ENCODE data around the gene KCNC1.

Gene KCNC1

DNA sequence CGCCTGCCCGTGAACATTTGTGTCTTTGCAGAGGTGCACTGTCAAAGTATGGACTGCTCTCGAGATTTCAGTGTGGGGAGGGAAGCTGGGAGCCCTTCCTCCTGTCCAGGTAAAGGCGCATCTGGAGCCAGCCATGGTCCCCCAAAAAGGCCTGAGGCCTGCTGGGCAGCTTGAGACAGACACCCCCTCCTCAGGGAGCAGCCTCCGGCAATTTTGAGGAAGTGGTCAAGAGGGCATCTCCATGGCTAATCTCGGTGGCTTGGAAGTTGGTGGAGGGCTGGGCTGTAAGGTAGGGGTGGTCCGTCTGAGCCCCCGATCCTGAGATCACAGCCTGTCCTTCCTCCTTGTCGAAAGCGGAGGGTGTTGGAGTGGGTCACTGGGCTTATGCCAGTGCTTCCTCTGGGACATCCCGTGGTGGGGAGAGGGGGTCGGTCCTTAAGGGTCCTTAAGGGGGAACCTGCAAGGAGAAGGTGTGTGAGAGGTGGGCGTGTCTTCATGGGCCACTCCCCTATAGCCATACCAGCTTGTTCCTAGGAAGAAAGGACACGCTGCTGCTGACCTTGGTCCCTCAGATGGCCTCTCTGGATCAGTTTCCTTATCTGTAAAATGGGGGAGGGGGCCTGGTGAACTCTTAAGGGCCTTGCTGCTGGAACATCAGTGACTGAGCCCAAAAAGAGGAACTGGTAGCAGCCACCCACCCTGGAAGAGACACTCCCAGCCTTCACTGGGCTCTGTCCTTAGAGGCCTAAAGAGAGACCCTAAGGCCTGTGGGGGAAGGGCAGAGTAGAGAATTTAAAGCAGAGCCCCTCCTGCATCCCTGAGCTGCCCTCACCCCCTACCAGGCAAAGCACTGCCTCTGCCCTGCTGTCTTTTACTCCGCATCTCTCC lies 2.6 kb downstream of the KCNC1 start:
- DNase-seq (ENCODE audit: low read depth in 1 of 2, low spot score in 1 of 2) = no peak

DNA sequence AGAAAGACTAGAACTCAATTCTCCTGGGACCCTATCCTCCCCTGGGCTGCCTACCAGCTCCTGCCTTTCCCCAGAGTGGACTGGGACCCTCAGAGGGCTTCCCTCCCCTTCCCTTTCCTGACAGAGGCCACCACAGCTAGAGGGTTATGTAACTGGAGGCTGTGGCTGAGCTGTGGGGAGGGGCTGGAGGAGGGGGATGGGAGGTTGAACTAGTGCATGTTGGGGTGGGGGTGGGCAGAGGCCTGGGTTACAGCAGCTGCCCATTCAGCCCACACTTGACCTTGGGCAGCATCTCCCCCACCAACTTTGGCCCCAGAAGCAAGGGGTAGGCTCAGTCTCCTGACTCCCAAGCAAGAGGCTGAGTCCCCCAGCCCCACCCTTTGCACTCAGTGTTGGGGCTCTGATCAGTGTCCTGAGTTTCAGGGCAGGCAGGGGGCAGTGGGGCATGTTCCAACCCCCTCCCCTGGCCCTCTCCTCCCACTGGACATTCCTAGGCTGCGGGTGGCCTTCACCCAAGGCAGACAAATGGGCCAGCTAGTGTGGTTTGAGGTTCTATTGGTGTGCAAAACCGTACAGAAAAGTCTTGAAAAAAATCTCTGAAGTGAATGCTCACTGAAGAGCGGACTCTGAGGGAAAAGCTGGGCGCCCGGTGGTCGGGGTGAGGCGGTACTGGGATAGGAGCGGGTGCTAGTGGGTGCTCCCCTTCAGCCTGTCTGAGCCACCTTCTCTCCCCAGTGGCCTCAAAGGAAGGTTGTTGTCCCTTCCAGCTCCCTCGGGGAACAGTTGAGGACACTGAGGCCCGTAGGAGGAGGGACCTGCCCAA lies 3.8 kb downstream of the KCNC1 start:
- no peak for DNase-seq (ENCODE audit: low read depth in 1 of 2, low spot score in 1 of 2)

GRCh38 chr11:17739945-17740338 lies 5.4 kb downstream of the KCNC1 start:
- DNase-seq (ENCODE audit: low read depth in 1 of 2, low spot score in 1 of 2) = no peak

DNA sequence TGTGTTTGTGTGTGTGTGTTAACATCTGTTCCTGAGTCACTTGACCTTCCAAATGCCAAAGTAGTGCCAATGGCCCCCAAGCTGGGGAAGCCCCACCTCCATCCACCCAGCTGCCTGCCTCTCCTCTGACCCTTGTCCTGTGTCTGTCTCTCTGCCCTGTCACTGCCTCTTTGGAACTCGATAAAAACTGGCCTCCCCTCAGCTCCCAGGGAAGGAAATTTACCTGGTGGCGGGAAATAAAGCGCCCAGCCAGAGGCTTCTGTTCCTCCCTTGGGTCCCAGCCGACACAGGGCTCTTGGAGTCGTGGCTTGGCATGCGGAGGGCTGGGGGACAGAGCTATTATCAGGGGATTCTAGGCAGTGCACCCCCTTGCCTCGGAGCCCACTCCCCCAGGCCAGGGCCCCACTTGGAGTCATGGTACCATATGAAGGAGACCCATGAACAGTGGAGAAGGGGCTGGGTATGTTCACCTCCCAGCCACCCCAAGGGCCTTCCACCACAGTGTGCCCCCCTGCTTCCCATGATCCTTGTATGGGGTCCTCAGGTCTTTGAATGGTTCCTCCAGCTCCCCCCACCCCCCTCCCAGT lies 6.2 kb downstream of the KCNC1 start:
- no peak for DNase-seq (ENCODE audit: low read depth in 1 of 2, low spot score in 1 of 2)

DNA sequence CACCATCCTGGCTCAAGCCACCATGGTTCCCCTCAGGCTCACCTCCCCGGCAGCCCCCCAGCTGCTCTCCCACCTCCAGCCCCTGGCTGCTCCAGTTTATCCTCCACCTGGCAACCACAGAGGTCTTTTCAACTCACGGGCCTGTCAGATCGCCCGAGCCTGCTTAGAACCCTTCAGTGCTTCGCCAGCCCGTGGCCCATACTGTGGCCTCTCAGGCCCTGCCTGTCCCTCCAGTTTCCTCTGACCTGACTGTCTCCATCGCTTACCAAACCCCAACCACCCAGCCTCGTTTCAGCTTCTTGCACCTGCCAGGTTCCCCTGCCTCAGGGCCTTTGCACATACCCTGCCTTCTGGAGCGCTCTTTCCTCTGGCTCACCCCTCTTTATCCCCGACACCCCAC lies 6.9 kb downstream of the KCNC1 start:
- DNase-seq (ENCODE audit: low read depth in 1 of 2, low spot score in 1 of 2) = no peak

DNA sequence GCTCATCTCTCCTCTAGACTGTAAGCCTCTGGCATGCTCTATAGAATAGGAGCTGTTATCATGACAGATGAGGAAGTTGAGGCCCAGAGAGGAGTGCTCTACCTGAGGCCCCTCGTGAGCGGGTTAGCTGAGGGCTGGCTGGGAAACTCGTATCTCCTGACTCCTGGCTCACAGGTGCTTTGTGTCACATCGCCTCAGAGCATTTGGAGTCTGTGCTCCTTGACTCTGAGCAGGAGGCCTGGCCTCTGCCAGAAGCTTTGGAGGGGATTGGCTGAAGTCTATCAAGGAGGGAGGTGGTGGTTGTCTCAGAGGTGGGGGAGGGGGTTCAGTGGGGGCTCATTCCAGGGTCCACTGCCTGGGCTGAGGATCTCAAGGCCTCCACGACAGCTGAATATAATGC lies 7.4 kb downstream of the KCNC1 start:
- DNase-seq (ENCODE audit: low read depth in 1 of 2, low spot score in 1 of 2) = no peak

- DNase-seq (ENCODE audit: low read depth in 1 of 2, low spot score in 1 of 2) = no peak
Measured at GRCh38 chr11:17743026-17743807, 8.6 kb downstream of the KCNC1 start.

- no peak for DNase-seq (ENCODE audit: low read depth in 1 of 2, low spot score in 1 of 2)
Measured at GRCh38 chr11:17743808-17744119, 9.2 kb downstream of the KCNC1 start.

- no peak for DNase-seq (ENCODE audit: low read depth in 1 of 2, low spot score in 1 of 2)
Measured at GRCh38 chr11:17744151-17744940, 9.8 kb downstream of the KCNC1 start.

DNA sequence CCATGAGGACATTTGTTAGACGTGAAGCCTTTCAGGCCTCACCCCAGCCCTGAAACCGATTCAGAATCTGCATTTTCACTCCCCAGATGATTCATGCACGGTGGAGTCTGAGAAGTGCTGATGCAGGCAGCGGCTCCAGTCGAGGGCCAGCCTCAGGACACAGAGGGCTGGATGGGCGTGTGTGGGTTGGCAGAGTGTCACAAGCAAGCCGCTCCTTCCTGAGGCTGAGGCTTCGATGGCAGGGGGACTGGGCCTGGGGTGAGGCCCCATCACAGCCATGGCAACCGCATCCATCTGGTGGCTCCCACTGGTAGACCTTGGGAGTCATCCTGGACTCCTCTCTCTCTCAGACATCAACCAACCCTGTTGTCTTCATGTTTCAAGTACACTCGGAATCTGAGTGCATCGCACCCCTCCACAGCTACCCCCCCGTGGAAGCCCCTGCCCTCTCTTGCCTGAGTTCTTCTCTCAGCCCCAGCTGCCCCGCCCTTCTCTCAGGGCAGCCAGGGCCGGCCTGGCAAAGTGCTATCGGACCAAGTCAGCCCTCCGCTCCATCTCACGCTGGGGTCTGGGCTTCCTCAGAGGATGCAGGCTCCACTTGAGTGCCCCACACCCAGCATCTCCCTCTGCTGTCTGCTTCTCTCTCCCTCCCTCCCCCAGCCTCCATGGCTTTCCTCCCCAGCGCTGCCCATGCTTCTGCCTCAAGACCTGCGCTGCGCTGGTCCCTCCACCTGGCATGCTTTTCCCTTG lies 10.6 kb downstream of the KCNC1 start:
- no peak for DNase-seq (ENCODE audit: low read depth in 1 of 2, low spot score in 1 of 2)

DNA sequence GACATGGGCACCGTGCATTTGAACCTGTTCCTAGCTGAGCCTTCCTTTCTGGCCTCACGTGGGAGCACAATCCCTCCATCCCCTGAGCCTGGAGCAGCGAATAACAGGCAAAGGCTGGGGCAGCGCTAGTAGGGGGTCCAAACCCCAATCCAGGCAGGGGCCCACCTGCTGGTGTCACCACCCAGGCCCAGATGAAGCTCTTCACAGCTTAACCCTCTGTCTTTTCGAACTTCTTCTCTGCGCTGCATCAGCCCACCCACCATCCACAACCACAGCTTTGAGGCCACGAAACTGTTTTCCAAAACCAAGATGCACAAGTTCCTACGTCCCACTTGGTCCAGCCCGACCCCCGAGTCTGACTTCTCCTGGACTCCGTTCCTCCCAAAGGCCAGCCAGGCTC lies 11.5 kb downstream of the KCNC1 start:
- DNase-seq (ENCODE audit: low read depth in 1 of 2, low spot score in 1 of 2) = no peak

DNA sequence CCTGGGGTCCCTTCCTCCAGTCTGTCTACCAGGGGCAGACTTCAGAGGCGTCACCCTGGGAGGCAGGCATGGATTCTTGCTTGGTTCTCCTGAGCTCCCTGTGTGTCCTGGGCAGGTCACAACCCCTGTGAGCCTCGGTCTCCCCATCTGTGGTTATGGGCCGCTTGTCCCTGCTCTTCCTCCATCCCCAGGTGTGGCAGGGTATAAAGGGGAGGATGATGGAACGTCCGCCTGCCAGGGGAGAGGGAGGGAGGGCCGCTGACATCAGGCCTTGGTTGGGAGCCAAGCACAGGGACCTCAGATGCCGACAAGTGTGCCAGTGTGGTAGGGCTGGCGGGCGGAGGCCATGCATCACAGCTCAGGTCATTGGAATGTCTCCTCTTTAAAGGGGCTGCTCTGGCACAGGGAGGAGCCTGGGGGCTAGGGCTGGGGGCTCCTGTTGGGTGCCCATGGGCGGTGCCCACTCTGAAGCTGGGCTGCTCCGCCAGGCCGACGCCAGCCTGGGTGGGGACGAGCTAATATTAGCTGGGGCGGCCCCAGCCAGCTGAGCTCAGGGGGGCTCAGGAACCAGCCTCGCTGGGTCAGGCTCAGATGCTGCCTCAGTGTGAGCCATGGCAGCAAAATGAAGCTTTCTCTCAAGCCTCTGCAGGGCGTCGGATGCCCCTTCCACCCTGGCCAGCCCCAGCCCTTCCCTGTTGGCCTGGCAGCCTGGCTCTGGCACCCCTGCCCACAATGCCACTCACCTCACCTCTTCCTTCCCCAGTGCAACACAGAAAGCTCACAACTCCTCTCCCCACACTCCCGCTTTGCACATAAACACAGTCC lies 12.8 kb downstream of the KCNC1 start:
- DNase-seq (ENCODE audit: low read depth in 1 of 2, low spot score in 1 of 2) = no peak

DNA sequence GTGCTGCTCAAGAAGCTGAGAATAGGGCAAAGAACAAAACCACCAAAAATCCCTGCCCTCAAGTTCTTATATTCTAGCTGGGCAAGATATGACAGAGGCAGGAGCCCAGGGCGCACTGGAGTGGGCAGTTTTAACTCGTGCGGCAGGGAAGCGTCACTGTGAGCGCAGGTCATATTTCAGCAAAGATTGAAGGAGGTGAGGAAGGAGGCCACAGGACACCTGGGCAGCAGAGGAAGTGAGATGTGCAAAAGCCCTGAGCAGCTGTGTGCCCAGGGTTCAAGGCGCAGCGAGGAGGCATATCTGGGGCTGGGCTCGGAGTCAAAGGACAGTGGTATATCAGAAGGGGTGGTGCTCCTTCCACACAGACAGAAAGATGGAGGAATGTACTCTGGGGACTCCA lies 13.5 kb downstream of the KCNC1 start:
- DNase-seq (ENCODE audit: low read depth in 1 of 2, low spot score in 1 of 2) = no peak

DNA sequence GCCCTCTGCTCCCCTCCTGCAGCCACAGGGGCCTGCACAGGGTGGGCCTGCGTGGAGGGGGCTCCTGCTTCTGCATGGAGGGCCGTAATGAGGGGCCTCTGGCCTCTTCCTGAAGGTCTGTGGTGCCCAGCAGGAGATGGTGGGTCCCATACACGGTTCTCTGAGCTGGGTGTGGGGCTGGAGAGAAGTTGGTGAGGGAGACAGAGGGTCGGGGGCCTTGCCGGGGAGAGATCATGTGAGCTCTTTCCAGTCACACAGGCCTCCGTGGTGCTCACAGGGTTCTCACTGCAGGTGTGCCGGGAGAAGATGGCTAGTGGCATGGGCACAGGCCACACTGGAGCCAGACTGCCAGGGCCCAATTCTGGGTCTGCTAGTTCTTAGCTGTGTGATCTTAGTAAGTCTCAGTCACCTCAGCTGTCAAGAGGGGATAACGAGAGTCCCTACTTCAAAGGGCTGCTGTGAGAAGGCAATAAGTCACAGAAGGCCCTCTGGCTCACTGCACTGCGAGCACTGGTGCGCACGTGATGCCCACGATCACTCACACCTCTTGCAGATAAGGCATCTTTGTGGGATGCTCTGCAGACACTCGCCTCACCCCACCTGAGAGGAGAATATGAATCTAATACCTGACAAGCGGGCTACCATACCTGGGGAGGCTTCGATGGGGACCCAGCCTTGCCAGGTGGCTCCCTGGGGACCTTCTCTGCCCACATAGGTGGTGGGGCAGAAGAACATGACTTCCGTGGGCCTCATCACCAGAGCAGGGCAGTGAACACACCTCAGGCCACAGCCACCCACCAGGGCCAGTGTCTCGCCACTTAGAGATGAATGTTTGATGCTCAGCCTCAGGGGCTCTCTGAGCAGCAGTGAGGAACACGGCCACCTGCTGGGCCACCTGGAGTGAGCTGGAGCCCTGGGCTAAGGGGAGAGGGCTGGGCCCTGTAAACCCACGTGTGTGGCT lies 14.5 kb downstream of the KCNC1 start:
- no peak for DNase-seq (ENCODE audit: low read depth in 1 of 2, low spot score in 1 of 2)

DNA sequence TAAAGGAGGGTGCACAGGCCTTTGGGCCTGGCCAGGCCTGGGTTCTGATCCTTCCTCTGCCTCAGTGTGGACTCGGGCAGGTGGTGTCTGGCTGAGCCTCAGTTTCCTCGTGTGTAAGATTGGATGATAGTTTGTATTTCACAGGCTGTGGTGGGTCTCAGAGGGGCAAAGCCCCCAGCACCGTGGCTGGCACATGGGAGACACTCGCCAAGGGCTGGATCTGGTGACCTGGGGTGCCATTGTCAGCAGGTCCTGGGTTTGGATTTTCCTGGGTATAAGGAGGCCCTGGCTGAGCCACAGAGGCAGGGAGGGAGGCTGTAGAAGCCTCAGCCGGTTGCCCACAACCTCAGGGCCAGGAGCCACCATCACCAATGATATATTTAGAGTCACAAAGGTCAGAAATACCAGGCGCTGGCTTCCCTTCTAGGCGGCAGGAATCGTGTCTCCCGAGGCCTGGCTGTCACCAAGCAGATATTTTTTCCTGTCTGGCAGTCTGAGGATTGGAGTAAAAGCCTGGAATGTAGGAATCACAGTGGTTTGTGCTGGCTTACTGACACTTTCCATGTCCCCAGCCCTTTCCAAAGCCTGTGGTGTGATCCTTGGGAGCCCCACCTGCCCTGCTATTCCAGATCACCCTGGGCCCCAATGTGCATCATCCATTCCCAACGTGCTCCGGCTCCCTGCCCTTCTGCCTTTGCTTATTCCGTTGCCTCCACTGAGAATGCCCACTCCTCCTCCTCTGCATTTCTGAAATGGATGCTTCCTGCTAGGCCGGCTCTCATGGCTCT lies 15.6 kb downstream of the KCNC1 start:
- no peak for DNase-seq (ENCODE audit: low read depth in 1 of 2, low spot score in 1 of 2)

GRCh38 chr11:17750801-17751165 lies 16.2 kb downstream of the KCNC1 start:
- no peak for DNase-seq (ENCODE audit: low read depth in 1 of 2, low spot score in 1 of 2)

GRCh38 chr11:17751558-17751957 lies 17.0 kb downstream of the KCNC1 start:
- no peak for DNase-seq (ENCODE audit: low read depth in 1 of 2, low spot score in 1 of 2)

Measured in activated CD4-positive, alpha-beta T cell treated with anti-CD3 and anti-CD28 coated beads, Interleukin-2, amount 50 U/mL, for 24 hours (primary cell).